Placental epithelial cell (primary cell): Measurements from ENCODE around the gene TMEM218. TPM values are rescaled to one million over a fixed set of nuclear protein-coding genes. Genes with fewer than 3 reads are reported as not detected.

ENCODE experiments used
- total RNA-seq: library from RNA; depleted of rRNA; stranded (reverse); fragments of >200 nt; gene quantifications from 2 replicates; pipeline ENCODE4 v1.2.3, GENCODE V29; 2012

TMEM218 gene
- 20.8 TPM in 2 replicates for total RNA-seq

GRCh38 chr11:125111343-125112207 lies at the start of gene TMEM218:
TSS of gene TMEM218 (minus strand) at chr11:125111626. CDS start at chr11:125102241, 9,385 bp downstream.

GRCh38 chr11:125062931-125063428 lies 48.4 kb downstream of the TMEM218 start, which contains the start of gene SLC37A2:
TSS of gene SLC37A2 (plus strand) at chr11:125063305. CDS start at chr11:125063368, 63 bp downstream.

Other genes with a start within 250 kb of the TMEM218 start
- gene ROBO3, start 246.2 kb downstream of the TMEM218 start, total RNA-seq: 22.7 and 24.7 TPM in 2 replicates
- under 0.01 and 0.65 TPM in 2 replicates for gene ROBO4, start 213.8 kb downstream of the TMEM218 start, total RNA-seq
- gene HEPN1, start 192.4 kb downstream of the TMEM218 start, total RNA-seq: 0.22 TPM in 1 of 2 replicates, not detected in the other
- gene HEPACAM, start 175.6 kb downstream of the TMEM218 start, total RNA-seq: not detected in 2 replicates
- gene CCDC15, start 157.4 kb downstream of the TMEM218 start, total RNA-seq: 3.5 and 5.1 TPM in 2 replicates
- gene SLC37A2, start 48.3 kb downstream of the TMEM218 start, total RNA-seq: 9.1 and 11.4 TPM in 2 replicates
- gene PKNOX2, start 53.1 kb upstream of the TMEM218 start, total RNA-seq: 2.6 and 3.1 TPM in 2 replicates